ENCODE measurements around the gene RAI14. TPM values are rescaled to one million over a fixed set of nuclear protein-coding genes. Genes with fewer than 3 reads are reported as not detected.

Gene RAI14
- total and polyA plus RNA-seq, 2 experiments from 2014 or later, result 42.2 to 49.6 TPM

GRCh38 chr5:34866989-34867471, 210.9 kb downstream of the RAI14 start:
- no peaks in the 10 kb centered on the region for H3K79me2 ChIP-seq
- H4K20me1 ChIP-seq (ENCODE audit: insufficient read depth, poor library complexity, severe bottlenecking), result no peaks in the 10 kb centered on the region
- no peak overlapping the region for H3K27ac ChIP-seq
- peaks cover 9% of the 10 kb centered on the region for H3K4me1 ChIP-seq (ENCODE audit: insufficient read depth)
- TF ChIP-seq CTCF (IDR thresholded peaks at IDR 0.05; ENCODE audit: poor library complexity) (no peak), EZH2phosphoT487 (IDR thresholded peaks at IDR 0.05; ENCODE audit: low read depth, severe bottlenecking, unreplicated experiment) (no peak), EZH2 (IDR thresholded peaks at IDR 0.05; ENCODE audit: borderline replicate concordance) (no peak)
- no peaks in the 10 kb centered on the region for H3K9me2 ChIP-seq (replicated peaks; ENCODE audit: insufficient read depth)
- DNase-seq (ENCODE audit: low spot score), result peak; percentile 30
- 46% methylated on average over 3 of the region's 3 CpGs for WGBS (ENCODE audit: low lambda C conversion rate, missing lambda C conversion rate)
- no peaks in the 10 kb centered on the region for H3K9me3 ChIP-seq (ENCODE audit: low read depth)
- H3K4me3 ChIP-seq, result no peak overlapping the region
- no peak overlapping the region for H3K4me2 ChIP-seq
- no peaks in the 10 kb centered on the region for H3K27me3 ChIP-seq
- no peaks in the 10 kb centered on the region for H3K36me3 ChIP-seq (replicated peaks; ENCODE audit: insufficient read depth, low read depth)
- no peak overlapping the region for H2AFZ ChIP-seq

- Histone ChIP-seq H3K27ac (no peak overlapping the region), H3K9me2 (replicated peaks; ENCODE audit: insufficient read depth) (no peaks in the 10 kb centered on the region), H3K27me3 (no peaks in the 10 kb centered on the region), H3K36me3 (replicated peaks; ENCODE audit: insufficient read depth, low read depth) (no peaks in the 10 kb centered on the region), H4K20me1 (ENCODE audit: insufficient read depth, poor library complexity, severe bottlenecking) (no peaks in the 10 kb centered on the region), H2AFZ (no peak overlapping the region), H3K4me2 (no peak overlapping the region), H3K4me3 (no peak overlapping the region), H3K4me1 (ENCODE audit: insufficient read depth) (peaks cover 9% of the 10 kb centered on the region), H3K79me2 (no peaks in the 10 kb centered on the region), H3K9me3 (ENCODE audit: low read depth) (no peaks in the 10 kb centered on the region)
- WGBS (ENCODE audit: low lambda C conversion rate, missing lambda C conversion rate), result 95% methylated on average over 3 of the region's 3 CpGs
- DNase-seq (ENCODE audit: low spot score), result no peak
- TF ChIP-seq CTCF (IDR thresholded peaks at IDR 0.05; ENCODE audit: poor library complexity) (no peak), EZH2phosphoT487 (IDR thresholded peaks at IDR 0.05; ENCODE audit: low read depth, severe bottlenecking, unreplicated experiment) (no peak), EZH2 (IDR thresholded peaks at IDR 0.05; ENCODE audit: borderline replicate concordance) (no peak)
Measured at GRCh38 chr5:34867660-34868059, 211.5 kb downstream of the RAI14 start.

GRCh38 chr5:34868791-34869190, 212.7 kb downstream of the RAI14 start:
- H2AFZ ChIP-seq, result no peak overlapping the region
- WGBS (ENCODE audit: low lambda C conversion rate, missing lambda C conversion rate), result 95% methylated on average over 1 of the region's 1 CpG
- no peaks in the 10 kb centered on the region for H3K9me2 ChIP-seq (replicated peaks; ENCODE audit: insufficient read depth)
- DNase-seq (ENCODE audit: low spot score), result no peak
- H3K27ac ChIP-seq, result no peak overlapping the region
- TF ChIP-seq EZH2 (IDR thresholded peaks at IDR 0.05; ENCODE audit: borderline replicate concordance), result no peak
- TF ChIP-seq CTCF (IDR thresholded peaks at IDR 0.05; ENCODE audit: poor library complexity), result no peak
- TF ChIP-seq EZH2phosphoT487 (IDR thresholded peaks at IDR 0.05; ENCODE audit: low read depth, severe bottlenecking, unreplicated experiment), result no peak
- H3K9me3 ChIP-seq (ENCODE audit: low read depth), result no peaks in the 10 kb centered on the region
- H3K4me2 ChIP-seq, result no peak overlapping the region
- no peaks in the 10 kb centered on the region for H3K79me2 ChIP-seq
- no peaks in the 10 kb centered on the region for H3K27me3 ChIP-seq
- H4K20me1 ChIP-seq (ENCODE audit: insufficient read depth, poor library complexity, severe bottlenecking), result no peaks in the 10 kb centered on the region
- H3K4me1 ChIP-seq (ENCODE audit: insufficient read depth), result peaks cover 9% of the 10 kb centered on the region
- no peaks in the 10 kb centered on the region for H3K36me3 ChIP-seq (replicated peaks; ENCODE audit: insufficient read depth, low read depth)
- no peak overlapping the region for H3K4me3 ChIP-seq

GRCh38 chr5:34869256-34869655, 213.1 kb downstream of the RAI14 start:
- H3K9me3 ChIP-seq (ENCODE audit: low read depth), result no peaks in the 10 kb centered on the region
- no peaks in the 10 kb centered on the region for H4K20me1 ChIP-seq (ENCODE audit: insufficient read depth, poor library complexity, severe bottlenecking)
- no peak overlapping the region for H3K27ac ChIP-seq
- H2AFZ ChIP-seq, result no peak overlapping the region
- TF ChIP-seq EZH2 (IDR thresholded peaks at IDR 0.05; ENCODE audit: borderline replicate concordance) (no peak), CTCF (IDR thresholded peaks at IDR 0.05; ENCODE audit: poor library complexity) (no peak), EZH2phosphoT487 (IDR thresholded peaks at IDR 0.05; ENCODE audit: low read depth, severe bottlenecking, unreplicated experiment) (no peak)
- peaks cover 9% of the 10 kb centered on the region for H3K4me1 ChIP-seq (ENCODE audit: insufficient read depth)
- 85% methylated on average over 1 of the region's 1 CpG for WGBS (ENCODE audit: low lambda C conversion rate, missing lambda C conversion rate)
- H3K79me2 ChIP-seq, result no peaks in the 10 kb centered on the region
- no peaks in the 10 kb centered on the region for H3K36me3 ChIP-seq (replicated peaks; ENCODE audit: insufficient read depth, low read depth)
- no peak for DNase-seq (ENCODE audit: low spot score)
- H3K9me2 ChIP-seq (replicated peaks; ENCODE audit: insufficient read depth), result no peaks in the 10 kb centered on the region
- no peaks in the 10 kb centered on the region for H3K27me3 ChIP-seq
- H3K4me2 ChIP-seq, result no peak overlapping the region
- H3K4me3 ChIP-seq, result no peak overlapping the region
